Heart left ventricle (tissue), 16 donors: ENCODE data around the gene SEC14L5. TPM values are rescaled to one million over a fixed set of nuclear protein-coding genes. Genes with fewer than 3 reads are reported as not detected.

Experiments
- ATAC-seq, 4 donors: fragments of 200-7000 bp; cut with Tn5 transposase; one replicate each; pipeline ENCODE4 v1.9.1; 2020 to 2022; ENCODE audit warnings: moderate library complexity in 4 of 4, mild to moderate bottlenecking in 3 of 4, moderate number of reproducible peaks in 1 of 4
- DNase-seq, 5 donors: peaks; one replicate each; pipeline ENCODE4 v3.0.0-alpha.2; 2020
- H3K27ac ChIP-seq, 12 donors: fragments of 200-600 bp; sonication (generic) in 4 of 12; one replicate each; pipeline versions ENCODE4 v1.5.0 to v1.8.0; 2016 to 2022; ENCODE audit warnings: mild to moderate bottlenecking in 2 of 12
- H3K27me3 ChIP-seq, 9 donors: fragments of 200-600 bp; sonication (generic) in 2 of 9; one replicate each; pipeline versions ENCODE4 v1.5.1 to v1.8.0; 2016 to 2022; ENCODE audit warnings: mild to moderate bottlenecking in 3 of 9
- H3K36me3 ChIP-seq, 9 donors: fragments of 200-600 bp; sonication (generic) in 2 of 9; one replicate each; pipeline versions ENCODE4 v1.5.0 to v1.8.0; 2018 to 2022; ENCODE audit warnings: mild to moderate bottlenecking in 2 of 9
- H3K4me1 ChIP-seq, 12 donors: fragments of 200-600 bp; sonication (generic) in 4 of 12; one replicate each; pipeline versions ENCODE4 v1.5.0 to v1.8.0; 2016 to 2022; ENCODE audit warnings: mild to moderate bottlenecking in 3 of 12
- H3K4me3 ChIP-seq, 12 donors: fragments of 200-600 bp; sonication (generic) in 4 of 12; one replicate each; pipeline versions ENCODE4 v1.5.0 to v1.8.0; 2017 to 2022; ENCODE audit warnings: mild to moderate bottlenecking in 9 of 12, moderate library complexity in 4 of 12
- H3K9me3 ChIP-seq, 12 donors: fragments of 200-600 bp; sonication (generic) in 4 of 12; one replicate each; pipeline versions ENCODE4 v1.5.0 to v1.8.0; 2016 to 2022; ENCODE audit warnings: mild to moderate bottlenecking in 1 of 12
- CTCF ChIP-seq, 12 donors: fragments of 200-600 bp; sonication (generic) in 4 of 12; IDR thresholded peaks; one replicate each; pipeline versions ENCODE4 v1.5.0 to v1.8.0; 2018 to 2022; ENCODE audit warnings: antibody characterized with exemption in 12 of 12, mild to moderate bottlenecking in 5 of 12
- POLR2A ChIP-seq, 2 donors: fragments of 450-650 bp; IDR thresholded peaks; one replicate each; pipeline ENCODE4 v1.6.1; 2017; ENCODE audit warnings: antibody characterized with exemption in 2 of 2, mild to moderate bottlenecking in 2 of 2, moderate library complexity in 2 of 2
- WGBS, 4 donors: extraction: QIAGEN DNeasy Blood & Tissue Kit in 2 of 4; methylation state at CpG; one replicate each; pipeline versions ENCODE4 v1.1.5 to v1.1.7; 2013 to 2018; 5-methylcytosine and 5-hydroxymethylcytosine counted together
- intact Hi-C, 10 donors: fragments of 100-400 bp; cut with DNase I; formaldehyde crosslinking; loops; one replicate each; pipeline versions ENCODE4 v1.11.1 to v1.14.2; 2022
- polyA plus RNA-seq, 2 donors: library from polyadenylated mRNA; stranded (reverse); fragments of 200-250 nt; gene quantifications; one replicate each; pipeline ENCODE4 v1.2.3, GENCODE V29; 2013
- total RNA-seq, 9 donors: library from RNA; depleted of rRNA in 2 of 9; stranded (reverse); fragments of >200 nt in 2 of 9; fragmentation: NEBNext Ultra II Directional in 3 of 9; extraction: Animal tissue kit (Norgen Biotek cat#: 25700) in 3 of 9; gene quantifications; one replicate each; pipeline versions ENCODE4 v1.1.0 to v1.2.4, GENCODE V29; 2016 to 2023
- donor health status: ischemic (EF 13 %, LVEDD 7.1; RV severe dilation, severe dysfunction).
- donor health status: healthy with polysubstance abuse.
- donor health status: DM: no; HTN: yes; CAD: no.
- donor health status: DM: no; HTN: no; CAD: no.
- donor health status: ischemic (EF 25% LVEDD 6.9; RV normal size, moderate dysfunction).
- donor health status: ischemic (EF 25% LVEDD 5.7; RV mildly dilated, moderate dysfunction).
- donor health status: healthy.
- donor health status: DM: yes; HTN: yes; CAD: no.
- donor health status: ischemic (EF 35%, LVEDD 5.7; RV mildly dilated, moderate dysfunction).
- donor health status: nonischemic (EF 11% LVEDD 7.7; RV severe dilation, severe dysfunction).
- donor health status: DM: yes; HTN: yes; CAD: no.
- donor health status: PGD.
- donor health status: ischemic (EF 29% LVEDD 5.4; RV normal size, mild dysfunction).
- donor health status: nonischemic (EF 23%, LVEDD 6.1; RV moderate dilation, normal function).

SEC14L5 gene
- total and polyA plus RNA-seq, 11 donors, result 0.11 to 25.4 (median 5.7) TPM

GRCh38 chr16:4957420-4957719 is 760 bp upstream of the SEC14L5 start:
- intact Hi-C loops, result loop anchor here in 9 of 10 donors (2.0 to 10.0 kb wide), 19 partner anchors 67 to 453 kb away; partner anchors contain the start of genes ROGDI (in 5 of the 9), ANKS3 (in 4 of the 9), DNAAF8 (in 4 of the 9) and GLYR1 (in 1 of the 9)
- peaks cover 0 to 9% (median 0%) of the 10 kb centered on the region in 9 donors for H3K27me3 ChIP-seq

GRCh38 chr16:4958510-4959438 is 644 bp downstream of the SEC14L5 start:
- TF ChIP-seq CTCF (IDR thresholded peaks at IDR 0.05) (no peak), POLR2A (IDR thresholded peaks at IDR 0.05) (no peak)
- ATAC-seq (no peak), DNase-seq (no peak)
- H3K27ac ChIP-seq, result no peak overlapping the region
- peaks cover 0 to 9% (median 0%) of the 10 kb centered on the region in 9 donors for H3K27me3 ChIP-seq
- H3K36me3 ChIP-seq, result no peaks in the 10 kb centered on the region
- H3K4me3 ChIP-seq, result peak overlapping the region in 9 of 12 donors; percentile 33 to 66 (median 52)
- intact Hi-C loops, result loop anchor here in 9 of 10 donors (5.0 to 10.0 kb wide), 17 partner anchors 66 to 454 kb away; partner anchors contain the start of genes ROGDI (in 4 of the 9), ANKS3 (in 3 of the 9), DNAAF8 (in 3 of the 9) and GLYR1 (in 1 of the 9)
- H3K9me3 ChIP-seq, result no peaks in the 10 kb centered on the region
- WGBS, 4 donors, result 44 to 55% (median 48%) methylated on average over 29 of the region's 29 CpGs
- H3K4me1 ChIP-seq, result peaks cover 0 to 17% (median 12%) of the 10 kb centered on the region in 12 donors

More at GRCh38 chr16:4957420-4957719, 760 bp upstream of the SEC14L5 start:
- no peak for ATAC-seq
- no peak for DNase-seq
- H3K27ac ChIP-seq, result peak overlapping the region in 9 of 12 donors; percentile 2 to 69 (median 36)
- 22 to 26% (median 23%) methylated on average over 10 of the region's 10 CpGs for WGBS, 4 donors
- no peaks in the 10 kb centered on the region for H3K36me3 ChIP-seq
- H3K4me3 ChIP-seq, result peak overlapping the region in 11 of 12 donors; percentile 20 to 67 (median 54)
- H3K9me3 ChIP-seq, result no peaks in the 10 kb centered on the region
- H3K4me1 ChIP-seq, result peaks cover 0 to 17% (median 12%) of the 10 kb centered on the region in 12 donors
- TF ChIP-seq CTCF (IDR thresholded peaks at IDR 0.05), result no peak
- TF ChIP-seq POLR2A (IDR thresholded peaks at IDR 0.05), result no peak

GRCh38 chr16:4960579-4960978 is 2.4 kb downstream of the SEC14L5 start:
- ATAC-seq, result no peak
- WGBS, 4 donors, result 69 to 76% (median 75%) methylated on average over 5 to 6 of the region's 6 CpGs

More at GRCh38 chr16:4960579-4960978, 2.4 kb downstream of the SEC14L5 start:
- no peak for TF ChIP-seq POLR2A (IDR thresholded peaks at IDR 0.05)
- TF ChIP-seq CTCF (IDR thresholded peaks at IDR 0.05), result no peak
- DNase-seq, result no peak
- Histone ChIP-seq H3K27me3 (peaks cover 0 to 9% (median 0%) of the 10 kb centered on the region in 9 donors), H3K36me3 (no peaks in the 10 kb centered on the region), H3K27ac (no peak overlapping the region), H3K4me3 (no peak overlapping the region), H3K9me3 (no peaks in the 10 kb centered on the region), H3K4me1 (peaks cover 0 to 17% (median 12%) of the 10 kb centered on the region in 12 donors)
- intact Hi-C loops, result loop anchor here in 1 of 10 donors (10.0 kb wide), 1 partner anchor 64 kb away; no protein-coding TSS in a partner anchor
